A673 (cell line): ENCODE measurements around the gene CENPF. TPM values are rescaled to one million over a fixed set of nuclear protein-coding genes. Genes with fewer than 3 reads are reported as not detected.

ENCODE experiments used
- BruUV-seq: library from RNA; stranded (reverse); fragments of 400-500 nt; replicated peaks from 2 replicates; lab custom pipeline; 2021; lab: Mats Ljungman, UMichigan
- CTCF ChIA-PET: fragments of 300-600 bp; sonication (Branson Sonifier 250); formaldehyde crosslinking; loops from one replicate; lab custom pipeline; 2022; ENCODE audit warnings: antibody characterized with exemption; lab: Charles Lee
- POLR2A ChIA-PET: fragments of 300-600 bp; sonication (Branson Sonifier 250); formaldehyde crosslinking; loops from one replicate; lab custom pipeline; 2022; ENCODE audit warnings: antibody characterized with exemption; ENCODE audit not compliant: low non-redundant PET; lab: Charles Lee
- DNase-seq: peaks from one replicate; pipeline ENCODE4 v3.0.0-alpha.2; 2015; ENCODE audit warnings: low spot score
- H3K27ac ChIP-seq: fragments of 200-600 bp; sonication (generic); 2 replicates; pipeline ENCODE4 v1.5.1; 2016; ENCODE audit warnings: mixed run types, low read depth, mild to moderate bottlenecking, mixed read lengths, antibody characterized with exemption, low read length; ENCODE audit not compliant: poor library complexity, severe bottlenecking
- H3K27me3 ChIP-seq: fragments of 200-600 bp; sonication (generic); replicated peaks from 2 replicates; pipeline ENCODE4 v1.6.1; 2017; ENCODE audit warnings: mixed run types, low read depth, mild to moderate bottlenecking, mixed read lengths, antibody characterized with exemption, low read length; ENCODE audit not compliant: insufficient read depth, poor library complexity
- H3K36me3 ChIP-seq: fragments of 200-600 bp; sonication (generic); 2 replicates; pipeline ENCODE4 v1.6.1; 2016; ENCODE audit warnings: mixed run types, mild to moderate bottlenecking, mixed read lengths, antibody characterized with exemption, low read length; ENCODE audit not compliant: insufficient read depth, poor library complexity, severe bottlenecking
- H3K4me1 ChIP-seq: fragments of 200-600 bp; sonication (generic); 2 replicates; pipeline ENCODE4 v1.6.1; 2017; ENCODE audit warnings: mixed run types, mild to moderate bottlenecking, mixed read lengths, antibody characterized with exemption, low read length; ENCODE audit not compliant: insufficient read depth, poor library complexity, severe bottlenecking
- H3K4me3 ChIP-seq: fragments of 200-600 bp; sonication (generic); 2 replicates; pipeline ENCODE4 v1.5.1; 2016; ENCODE audit warnings: low read depth, mixed run types, mild to moderate bottlenecking, mixed read lengths, low read length; ENCODE audit not compliant: poor library complexity, severe bottlenecking
- H3K9me3 ChIP-seq: fragments of 200-600 bp; sonication (generic); 2 replicates; pipeline ENCODE4 v1.6.1; 2016; ENCODE audit warnings: mixed run types, low read depth, mild to moderate bottlenecking, mixed read lengths, antibody characterized with exemption, low read length; ENCODE audit not compliant: poor library complexity, severe bottlenecking
- CTCF ChIP-seq: fragments of 300-800, 200-600 bp; sonication (generic); conservative IDR thresholded peaks from 2 replicates; pipeline ENCODE4 v1.5.1; 2017; ENCODE audit warnings: low read depth, mild to moderate bottlenecking, antibody characterized with exemption, low read length, moderate library complexity, mixed read lengths
- EZH2 ChIP-seq: fragments of 200-600 bp; sonication (generic); IDR thresholded peaks from 2 replicates; pipeline ENCODE4 v1.6.1; 2017; ENCODE audit warnings: borderline replicate concordance, low read depth, mild to moderate bottlenecking, mixed read lengths, antibody characterized with exemption, low read length; ENCODE audit not compliant: poor library complexity, severe bottlenecking
- intact Hi-C: fragments of 100-400 bp; cut with micrococcal nuclease; formaldehyde crosslinking; loops from one replicate; pipeline ENCODE4 v1.10.0; 2022; ENCODE audit not compliant: unreplicated experiment
- total RNA-seq: library from RNA; stranded (reverse); gene quantifications from 2 replicates; pipeline ENCODE4 v1.2.3, GENCODE V29; 2021

Gene CENPF
- total RNA-seq, 1 experiment from 2014 or later, result 273 TPM

GRCh38 chr1:214660190-214660589 is 57.2 kb downstream of the CENPF start:
- no peaks in the 10 kb centered on the region for H3K9me3 ChIP-seq
- H3K27ac ChIP-seq, result no peak overlapping the region
- H3K4me3 ChIP-seq, result no peak overlapping the region
- POLR2A ChIA-PET, result no interaction called here
- DNase-seq, result peak; percentile 9
- peaks cover 99% of the 10 kb centered on the region for H3K36me3 ChIP-seq
- intact Hi-C loops, result loop anchor here (5.0 to 10.0 kb wide), 2 partner anchors 415 to 867 kb away; no protein-coding TSS in a partner anchor
- TF ChIP-seq CTCF, result no peak
- TF ChIP-seq EZH2, result no peak
- CTCF ChIA-PET, result interaction anchor here (1.0 to 1.3 kb wide), 5 partner anchors 149 to 864 kb away, joined by 3 to 7 read pairs (median 3); no protein-coding TSS in a partner anchor
- BruUV-seq, result no TSS peak
- no peaks in the 10 kb centered on the region for H3K27me3 ChIP-seq
- peaks cover 8% of the 10 kb centered on the region for H3K4me1 ChIP-seq

- intact Hi-C loops, result loop anchor here (5.0 to 10.0 kb wide), 2 partner anchors 414 to 866 kb away; no protein-coding TSS in a partner anchor
- no peaks in the 10 kb centered on the region for H3K9me3 ChIP-seq
- no peak overlapping the region for H3K4me3 ChIP-seq
- peak; percentile 73 for TF ChIP-seq CTCF
- no peak for TF ChIP-seq EZH2
- CTCF ChIA-PET, result interaction anchor here (0.7 to 1.3 kb wide), 6 partner anchors 148 to 863 kb away, joined by 3 to 7 read pairs (median 3); no protein-coding TSS in a partner anchor
- H3K27ac ChIP-seq, result no peak overlapping the region
- no TSS peak for BruUV-seq
- DNase-seq, result peak; percentile 83
- peaks cover 8% of the 10 kb centered on the region for H3K4me1 ChIP-seq
- peaks cover 99% of the 10 kb centered on the region for H3K36me3 ChIP-seq
- POLR2A ChIA-PET, result no interaction called here
- no peaks in the 10 kb centered on the region for H3K27me3 ChIP-seq
Observed at GRCh38 chr1:214660900-214661299, 57.9 kb downstream of the CENPF start.

GRCh38 chr1:214662223-214662785 is 59.3 kb downstream of the CENPF start:
- CTCF ChIA-PET, result no interaction called here
- intact Hi-C loops, result loop anchor here (5.0 to 10.0 kb wide), 2 partner anchors 412 to 865 kb away; no protein-coding TSS in a partner anchor
- no peak for DNase-seq
- Histone ChIP-seq H3K4me3 (no peak overlapping the region), H3K27me3 (no peaks in the 10 kb centered on the region), H3K27ac (no peak overlapping the region), H3K36me3 (peaks cover 99% of the 10 kb centered on the region), H3K9me3 (no peaks in the 10 kb centered on the region), H3K4me1 (peaks cover 8% of the 10 kb centered on the region)
- BruUV-seq, result no TSS peak
- TF ChIP-seq EZH2, result no peak
- no peak for TF ChIP-seq CTCF
- POLR2A ChIA-PET, result interaction anchor here (0.6 kb wide), 1 partner anchor 60 kb away, joined by 3 read pairs; the partner anchor contains the start of gene CENPF
